ENCODE measurements around the gene IL17D. TPM values are rescaled to one million over a fixed set of nuclear protein-coding genes. Genes with fewer than 3 reads are reported as not detected.

The IL17D gene
- total RNA-seq (2022; extraction: Qiagen RNA extraction; ENCODE audit: low read depth): 0.98 to 1.4 TPM (median 1.1 TPM) in 5 replicates

DNA sequence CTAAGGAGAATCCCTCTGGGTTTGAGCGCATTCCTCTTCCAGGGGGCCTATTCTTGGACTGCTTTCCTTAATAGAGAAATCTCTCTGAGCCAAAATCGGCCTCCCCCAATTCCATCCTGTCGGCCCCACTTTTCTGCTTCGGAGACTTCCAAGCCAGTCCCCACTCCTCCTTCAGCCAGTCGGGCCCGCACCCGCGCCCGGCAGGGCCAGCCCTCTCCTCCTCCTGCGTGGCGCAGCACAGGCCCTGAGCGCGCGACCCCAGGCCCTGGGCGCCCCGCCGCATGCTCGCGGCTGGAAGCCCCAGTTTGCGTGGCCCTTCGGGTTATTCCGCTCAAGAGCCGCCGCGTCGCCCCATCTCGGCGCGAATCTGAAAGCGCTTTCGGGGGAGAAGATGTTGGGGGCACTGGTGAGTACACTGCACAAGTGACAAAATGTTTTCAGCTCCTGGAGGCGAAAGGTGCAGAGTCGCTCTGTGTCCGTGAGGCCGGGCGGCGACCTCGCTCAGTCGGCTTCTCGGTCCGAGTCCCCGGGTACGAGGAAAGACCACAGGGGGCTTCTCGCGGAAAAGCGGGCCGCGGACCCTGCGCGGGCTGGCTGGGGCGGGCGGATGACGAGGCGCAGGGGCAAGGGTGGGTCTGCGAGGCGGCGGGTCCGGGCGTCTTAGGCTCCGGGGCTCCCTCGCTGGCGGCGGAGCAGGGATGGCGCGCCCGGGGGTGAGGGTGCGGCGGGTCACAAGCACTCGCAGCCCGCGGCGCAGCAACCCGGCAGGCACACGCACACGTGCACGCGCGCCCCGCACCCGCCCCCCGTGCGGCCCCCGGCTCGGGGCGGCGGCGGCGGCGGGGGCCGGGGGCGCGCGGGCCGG, at the start of gene IL17D:
Gene IL17D, plus strand, starts transcription at position 785 of the 865 bp plus-strand sequence. CDS start 303 bp downstream, outside the sequence.

Other genes with a start within 250 kb of the IL17D start
- gene CRYL1, start 177.8 kb upstream of the IL17D start, total RNA-seq (2022; extraction: Qiagen RNA extraction; ENCODE audit: low read depth): 5.4 to 6.5 TPM (median 6.0 TPM) in 5 replicates
- gene IFT88, start 136.5 kb upstream of the IL17D start, total RNA-seq (2022; extraction: Qiagen RNA extraction; ENCODE audit: low read depth): 9.4 to 12.5 TPM (median 9.5 TPM) in 5 replicates
- gene EEF1AKMT1, start 70.3 kb downstream of the IL17D start, total RNA-seq (2022; extraction: Qiagen RNA extraction; ENCODE audit: low read depth): 4.4 to 5.3 TPM (median 4.9 TPM) in 5 replicates
- gene XPO4, start 199.0 kb downstream of the IL17D start, total RNA-seq (2022; extraction: Qiagen RNA extraction; ENCODE audit: low read depth): 5.2 to 7.0 TPM (median 6.6 TPM) in 5 replicates

All from A549 treated with CpdA at 1 μM for 4 hours (cell line).